Measurements from ENCODE around the gene NOL4L.

Gene NOL4L

GRCh38 chr20:32574296-32575226 lies 10.6 kb downstream of the NOL4L start:
- peak; percentile 35 to 49 for DNase-seq

GRCh38 chr20:32573167-32573851 lies 11.8 kb downstream of the NOL4L start:
- no peak for DNase-seq

- no peak for DNase-seq
Measured at GRCh38 chr20:32572271-32572968, 12.7 kb downstream of the NOL4L start.

DNA sequence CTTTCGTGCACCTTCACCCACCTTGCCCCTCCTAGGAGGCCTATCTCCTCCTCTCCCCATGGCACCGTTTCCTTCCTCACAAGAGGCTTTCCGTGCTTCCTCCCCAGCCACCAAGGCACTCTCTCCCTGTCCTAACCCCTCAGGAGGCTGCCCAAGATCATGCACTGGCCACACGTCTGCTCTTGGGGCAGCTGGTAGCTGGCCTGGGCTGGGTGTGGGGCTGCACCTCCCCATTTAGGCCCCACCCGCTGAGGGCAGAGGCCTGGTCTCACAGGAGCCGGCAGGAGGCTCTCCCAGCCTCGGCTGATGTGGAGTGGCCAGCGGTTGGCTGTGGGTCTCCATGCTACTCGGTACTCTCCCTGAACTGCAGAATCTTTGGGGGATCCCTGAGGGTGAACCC lies 13.6 kb downstream of the NOL4L start:
- no peak for DNase-seq

- no peak for DNase-seq
Measured at GRCh38 chr20:32570401-32571190, 14.5 kb downstream of the NOL4L start.

- DNase-seq, result no peak
Measured at GRCh38 chr20:32569380-32570305, 15.5 kb downstream of the NOL4L start.

- DNase-seq, result no peak
Measured at GRCh38 chr20:32569018-32569379, 16.1 kb downstream of the NOL4L start.

GRCh38 chr20:32567384-32568178 lies 17.6 kb downstream of the NOL4L start:
- DNase-seq, result no peak

- no peak for DNase-seq
Measured at GRCh38 chr20:32566379-32567374, 18.5 kb downstream of the NOL4L start.

GRCh38 chr20:32565735-32566032 lies 19.4 kb downstream of the NOL4L start:
- no peak for DNase-seq

DNA sequence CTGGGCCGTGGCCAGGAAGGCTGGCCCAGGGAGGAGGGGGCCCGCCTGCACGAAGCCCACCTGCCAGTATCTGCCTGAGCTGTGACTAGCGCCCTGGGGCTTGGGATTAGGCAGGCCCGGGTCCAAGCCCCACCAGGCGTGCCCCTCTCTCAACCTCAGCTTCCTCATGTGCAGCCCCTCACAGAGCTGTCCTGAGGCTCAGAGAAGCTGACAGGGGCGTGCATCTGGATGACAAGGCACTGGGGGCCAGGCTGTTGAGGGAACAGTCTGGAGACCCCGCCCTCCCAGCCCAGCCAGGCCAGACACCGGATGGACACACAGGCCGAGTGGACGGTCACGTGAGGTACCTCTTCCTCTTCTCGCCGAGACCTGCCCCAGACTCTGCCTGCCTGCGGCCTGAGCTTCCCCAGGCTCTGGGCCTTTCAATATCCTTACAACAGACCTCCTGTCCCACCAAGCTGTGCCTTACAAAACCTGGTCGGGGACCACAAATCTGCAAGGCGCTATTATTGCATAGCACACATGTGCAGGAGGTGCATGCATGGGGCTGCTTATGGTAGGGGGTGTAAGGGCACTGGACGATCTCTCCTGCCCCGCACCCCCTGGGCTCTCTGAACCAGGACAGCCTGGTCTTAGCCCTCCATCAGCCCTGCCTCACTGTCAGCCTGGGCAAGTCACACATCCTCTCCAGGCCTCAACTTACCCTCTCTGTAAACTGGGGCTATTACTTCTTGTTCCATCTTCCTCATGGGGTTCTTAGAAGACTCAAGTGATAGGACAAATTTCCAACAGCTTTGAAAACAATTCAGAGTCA lies 20.0 kb downstream of the NOL4L start:
- DNase-seq, result no peak

DNA sequence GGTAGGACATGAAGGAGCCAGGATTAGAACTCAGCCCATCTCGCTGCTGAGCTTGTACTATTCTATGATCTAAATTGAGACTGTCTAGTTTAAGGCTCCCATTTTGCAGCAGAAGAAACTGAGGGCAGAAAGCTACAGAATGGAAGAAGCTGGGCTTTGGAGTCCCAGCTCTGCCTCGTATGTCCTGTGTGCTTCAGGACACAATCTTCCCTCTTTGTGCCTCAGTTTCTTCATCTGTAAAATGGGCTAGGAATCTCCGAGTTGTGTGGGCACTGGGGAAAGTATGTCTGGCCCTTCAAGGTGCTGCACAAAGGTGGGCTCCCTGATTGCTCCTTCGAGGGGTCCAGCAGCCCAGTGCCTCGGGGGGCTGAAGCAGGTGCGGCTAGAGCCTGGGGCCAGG lies 20.7 kb downstream of the NOL4L start:
- DNase-seq, result no peak

DNA sequence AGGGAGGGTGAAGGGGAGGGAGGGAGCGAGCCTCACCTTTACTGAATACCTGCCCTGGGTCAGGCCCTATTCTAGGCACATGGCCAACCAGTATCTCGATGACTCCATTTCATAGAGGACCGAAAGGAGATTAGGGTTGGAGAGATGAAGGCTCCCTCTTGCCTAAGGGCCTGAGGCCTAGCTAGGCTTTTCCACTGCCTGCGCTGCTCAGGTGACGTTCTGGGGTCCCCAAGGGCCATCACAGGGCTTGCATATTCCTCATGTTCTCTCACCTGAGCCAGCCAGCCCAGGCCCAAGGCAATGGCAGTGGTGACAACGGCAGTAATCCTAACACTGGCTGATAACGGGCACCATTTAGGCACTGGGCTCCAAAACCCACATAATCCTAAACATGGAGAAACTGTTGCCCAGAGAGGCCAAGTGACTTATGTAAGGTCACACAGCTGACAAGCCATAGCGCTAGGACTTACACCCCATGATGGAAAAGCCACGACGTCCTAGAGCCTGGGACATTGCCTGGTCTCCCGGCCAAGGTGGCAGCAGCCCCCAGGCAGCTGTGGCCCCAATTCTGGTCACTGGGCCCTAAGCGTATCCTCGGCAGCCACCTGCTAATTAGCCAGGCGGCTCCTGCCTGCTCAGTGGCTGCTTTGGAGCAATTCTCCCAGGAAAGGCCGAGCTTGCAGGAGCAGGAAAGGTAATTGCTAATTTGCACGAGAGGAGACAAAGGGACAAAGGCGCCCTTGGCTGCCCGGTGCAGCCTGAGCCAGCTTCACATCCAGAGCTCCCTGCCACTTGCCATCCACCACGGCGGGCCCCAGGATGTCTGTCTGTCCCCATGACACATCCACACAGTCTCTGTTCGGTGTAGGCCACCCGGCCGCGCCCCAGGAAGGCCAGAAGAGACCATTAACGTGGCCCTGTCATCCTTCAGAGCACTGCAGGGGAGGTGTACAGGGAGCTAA lies 21.5 kb downstream of the NOL4L start:
- DNase-seq, result no peak

GRCh38 chr20:32562495-32562911 lies 22.6 kb downstream of the NOL4L start:
- no peak for DNase-seq

GRCh38 chr20:32560989-32561830 lies 23.9 kb downstream of the NOL4L start:
- DNase-seq, result no peak

GRCh38 chr20:32560482-32560988 lies 24.6 kb downstream of the NOL4L start:
- no peak for DNase-seq
